Cardiac septum (tissue), 1 donor: ENCODE results near the gene CD38. TPM values are rescaled to one million over a fixed set of nuclear protein-coding genes. Genes with fewer than 3 reads are reported as not detected.
A peak's percentile ranks its signal among the peaks of the same experiment; 100 is the strongest.
"Not testable (repeated sequence)": the region's sequence is repeated elsewhere in the genome, so short reads cannot be mapped to it uniquely, and the experiment has no call there.

Experiments
- DNase-seq: peaks from one replicate; pipeline ENCODE4 v3.0.0-alpha.2; 2020; ENCODE audit warnings: low spot score
- intact Hi-C: fragments of 100-400 bp; cut with DNase I; formaldehyde crosslinking; loops from one replicate; pipeline ENCODE4 v1.14.0; 2022
- long read RNA-seq: library from polyadenylated mRNA; unstranded; transcript quantifications from one replicate; pipeline ENCODE4 v2.0.0, GENCODE V29; 2021
- total RNA-seq: library from RNA; stranded (reverse); fragmentation: NEBNext Ultra II Directional; extraction: Animal tissue kit (Norgen Biotek cat#: 25700); gene quantifications from one replicate; pipeline ENCODE4 v1.2.1, GENCODE V29; 2021
- donor health status: DM: no; HTN: no; CAD: no.

CD38 gene
- 0.92 TPM for total RNA-seq
- long read RNA-seq = 0 reads

- DNase-seq = no peak
- intact Hi-C loops = no loop called here
Observed at GRCh38 chr4:15778289-15779241, at the start of gene CD38. Gene CD38 (plus strand): TSS chr4:15778328. CDS start chr4:15778415, 87 bp downstream.

DNA sequence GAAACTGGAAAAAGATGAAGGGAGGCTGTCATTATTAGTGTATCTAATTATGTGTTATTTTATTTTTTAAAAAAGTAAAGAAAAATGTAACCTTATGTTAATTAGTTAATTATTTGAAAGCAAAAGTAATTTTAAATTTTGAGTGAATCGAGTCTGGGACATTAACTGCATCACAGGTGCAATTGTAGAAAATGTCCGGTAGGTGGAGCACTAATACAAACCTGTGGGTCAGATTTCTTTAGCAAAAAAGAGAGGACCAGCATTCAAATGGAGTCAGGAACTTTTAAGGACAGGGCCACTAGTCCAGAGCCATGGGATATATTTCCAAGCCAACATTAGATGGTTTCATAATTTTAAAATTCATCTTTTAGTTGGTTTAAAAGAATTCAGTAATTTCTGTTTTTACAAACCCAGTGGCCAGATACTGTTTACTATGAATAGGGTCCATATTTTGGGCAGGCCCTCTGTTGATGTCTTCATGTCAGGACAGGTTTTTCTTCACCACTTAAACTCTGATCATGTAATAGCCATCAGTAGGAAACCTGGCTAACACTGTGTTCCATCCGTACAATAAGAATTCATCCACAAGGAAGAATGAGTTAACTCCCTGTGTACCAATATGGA lies 48.1 kb upstream of the CD38 start:
- DNase-seq = no peak
- intact Hi-C loops = loop anchor here (2.0 kb wide), 1 partner anchor 229 kb away; no protein-coding TSS in a partner anchor

GRCh38 chr4:15733061-15733460 lies 45.1 kb upstream of the CD38 start:
- intact Hi-C loops, DNase-seq: not testable (repeated sequence)

- intact Hi-C loops = no loop called here
- DNase-seq = no peak
Observed at GRCh38 chr4:15735536-15735935, 42.6 kb upstream of the CD38 start.

DNA sequence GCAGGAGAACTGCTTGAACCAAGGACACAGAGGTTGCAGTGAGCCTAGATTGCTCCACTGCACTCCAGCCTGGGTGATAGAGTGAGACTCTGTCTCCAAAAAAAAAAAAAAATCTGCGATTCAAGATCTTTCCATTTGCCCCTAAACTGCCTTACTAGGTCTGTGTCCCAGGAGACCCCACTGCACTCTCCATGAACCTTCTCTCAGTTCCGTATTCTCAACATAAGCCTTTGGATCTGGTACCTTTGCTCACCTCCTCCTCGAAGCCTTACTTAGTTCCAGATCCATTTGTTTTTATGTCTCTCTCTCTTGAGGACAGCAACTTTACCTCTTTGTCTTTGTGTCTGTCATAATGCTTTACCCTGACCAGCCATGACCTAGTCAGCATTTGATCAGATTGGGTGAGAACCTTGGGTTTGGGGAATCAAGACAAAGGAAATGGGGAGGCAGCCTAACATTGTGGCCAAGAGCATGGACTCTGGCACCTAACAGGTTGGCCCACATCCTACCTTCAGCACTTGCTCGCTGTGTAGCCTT lies 41.5 kb upstream of the CD38 start:
- DNase-seq = no peak
- intact Hi-C loops = no loop called here

GRCh38 chr4:15737255-15737654 lies 40.9 kb upstream of the CD38 start:
- no peak for DNase-seq
- intact Hi-C loops = no loop called here

DNA sequence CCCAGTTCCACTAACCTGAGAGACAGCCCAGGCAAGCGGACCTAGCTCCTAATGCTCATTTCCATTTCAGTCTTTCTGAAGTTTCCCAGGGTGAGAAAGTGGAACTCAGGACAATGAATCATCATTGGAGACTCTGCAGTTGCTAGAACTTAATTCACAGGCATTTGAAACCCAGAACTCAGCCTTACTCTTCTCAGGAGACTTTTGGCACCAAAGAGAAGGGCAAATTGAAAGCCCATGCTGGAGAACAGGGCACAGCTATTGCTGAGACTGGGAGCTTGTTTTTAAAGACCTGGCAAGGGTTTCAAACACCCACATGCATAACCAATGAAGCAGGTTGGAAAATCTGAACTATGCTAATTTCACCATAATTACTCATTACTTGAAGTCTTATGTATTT lies 39.3 kb upstream of the CD38 start:
- intact Hi-C loops = no loop called here
- DNase-seq = no peak

DNA sequence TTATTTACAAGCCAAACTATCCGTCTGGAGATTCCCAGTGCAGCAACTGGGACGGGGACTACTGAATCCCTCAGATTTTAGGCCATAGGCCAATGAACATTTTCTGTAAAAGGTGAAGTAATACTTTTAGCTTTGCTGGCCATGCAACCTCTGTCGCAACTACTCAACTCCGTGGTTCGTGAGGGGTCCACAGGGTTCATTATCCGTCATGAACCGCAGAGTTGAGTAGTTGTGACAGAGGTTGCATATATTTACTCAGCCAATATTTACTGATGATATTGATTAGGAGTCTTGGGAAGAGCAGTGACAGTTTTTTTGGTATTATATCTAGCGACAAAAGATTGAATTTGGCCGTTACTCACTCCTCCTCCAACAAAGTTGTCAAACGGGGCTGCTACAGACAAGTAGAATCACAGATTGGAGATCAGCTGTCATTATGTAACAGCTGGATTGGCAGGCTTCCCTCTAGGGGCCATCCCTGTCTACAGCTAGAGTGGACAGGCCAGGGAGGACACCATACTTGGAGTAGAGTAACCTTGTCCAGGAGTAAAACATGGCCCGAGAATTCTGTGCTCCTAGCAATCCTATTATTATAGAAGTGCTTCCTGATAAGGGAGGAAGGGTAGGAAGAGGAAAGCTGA lies 37.2 kb upstream of the CD38 start:
- intact Hi-C loops = no loop called here
- DNase-seq = no peak

DNA sequence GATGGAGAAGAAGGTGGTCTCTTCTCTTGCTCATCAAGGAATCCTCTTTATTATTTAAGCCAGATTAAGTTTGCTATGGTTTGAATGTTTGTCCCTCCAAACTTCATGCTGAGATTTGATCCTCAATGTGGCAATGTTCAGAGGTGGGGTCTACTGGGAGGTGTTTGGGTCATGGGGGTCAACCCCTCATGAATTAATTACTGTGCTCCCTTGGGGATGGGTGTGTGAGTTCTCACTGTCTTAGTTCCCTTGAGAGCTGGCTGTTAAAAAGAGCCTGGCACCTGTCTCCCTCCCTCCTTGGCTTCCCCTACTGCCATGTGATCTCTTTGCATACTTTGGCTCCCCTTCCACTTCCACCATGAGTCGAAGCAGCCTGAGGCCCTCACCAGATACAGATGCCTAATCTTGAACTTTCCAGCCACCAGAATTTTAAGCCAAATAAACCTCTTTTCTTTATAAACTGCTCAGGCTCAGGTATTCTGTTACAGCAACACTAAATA lies 36.0 kb upstream of the CD38 start:
- intact Hi-C loops = no loop called here
- DNase-seq = no peak

DNA sequence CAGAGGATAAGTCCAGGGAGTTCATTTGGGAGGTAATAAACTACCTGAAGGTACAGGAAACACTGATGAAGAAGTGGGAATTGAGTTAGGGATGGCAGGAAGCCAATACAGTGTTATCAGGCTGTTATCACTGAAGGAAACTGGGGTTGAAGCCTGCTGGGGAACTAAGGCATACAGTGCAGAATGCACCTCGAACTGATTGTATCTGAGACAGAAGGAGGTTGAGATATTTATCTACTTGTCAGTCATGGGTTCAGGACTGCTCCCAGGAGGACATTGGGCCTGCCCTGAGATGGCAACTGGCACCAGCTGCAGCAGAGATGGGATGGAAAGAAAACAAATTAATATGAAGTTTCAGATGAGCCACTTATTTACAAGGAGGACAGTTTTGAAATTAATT lies 35.5 kb upstream of the CD38 start:
- DNase-seq = no peak
- intact Hi-C loops = no loop called here

DNA sequence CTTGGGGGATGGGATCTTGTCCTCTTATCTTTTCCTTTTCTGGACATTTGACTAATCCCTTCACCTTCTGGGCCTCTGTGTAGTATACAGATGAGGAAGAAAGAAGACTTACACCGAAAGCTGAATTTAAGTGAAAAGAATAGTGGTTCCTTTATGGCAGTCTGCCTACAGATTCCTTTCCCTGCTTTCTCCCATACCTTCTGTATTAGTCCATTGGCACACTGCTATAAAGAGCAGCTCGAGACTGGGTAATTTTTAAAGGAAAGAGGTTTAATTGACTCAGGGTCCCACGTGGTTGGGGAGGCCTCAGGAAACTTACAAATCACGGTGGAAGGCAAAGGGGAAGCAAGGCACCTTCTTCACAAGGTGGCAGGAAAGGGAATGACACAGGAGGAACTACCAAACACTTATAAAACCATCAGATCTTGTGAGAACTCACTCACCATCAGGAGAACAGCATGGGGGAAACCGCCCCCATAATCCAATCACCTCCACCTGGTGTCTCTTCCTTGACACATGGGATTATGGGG lies 34.0 kb upstream of the CD38 start:
- DNase-seq = no peak
- intact Hi-C loops = no loop called here

DNA sequence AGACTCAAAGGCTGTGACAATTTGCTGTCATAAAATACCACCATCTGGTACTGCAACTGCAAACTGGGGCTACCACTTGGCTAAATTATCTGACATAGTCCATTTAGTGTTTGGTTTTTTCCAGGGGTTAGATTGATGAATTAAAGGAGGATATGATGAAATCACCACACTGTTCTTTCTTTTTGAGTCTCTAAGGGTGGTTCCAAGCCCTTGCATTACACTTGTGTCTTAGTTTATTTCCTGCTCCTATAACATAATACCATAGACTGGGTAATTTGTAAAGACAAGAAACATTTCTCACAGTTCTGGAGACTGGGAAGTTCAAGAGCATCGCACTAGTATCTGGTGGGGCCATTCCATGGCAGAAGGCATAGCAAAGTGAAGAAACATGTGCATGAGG lies 32.0 kb upstream of the CD38 start:
- no peak for DNase-seq
- intact Hi-C loops = no loop called here

GRCh38 chr4:15749001-15749400 lies 29.1 kb upstream of the CD38 start:
- intact Hi-C loops = no loop called here
- no peak for DNase-seq

- DNase-seq = no peak
- intact Hi-C loops = no loop called here
Observed at GRCh38 chr4:15751153-15751552, 27.0 kb upstream of the CD38 start.

DNA sequence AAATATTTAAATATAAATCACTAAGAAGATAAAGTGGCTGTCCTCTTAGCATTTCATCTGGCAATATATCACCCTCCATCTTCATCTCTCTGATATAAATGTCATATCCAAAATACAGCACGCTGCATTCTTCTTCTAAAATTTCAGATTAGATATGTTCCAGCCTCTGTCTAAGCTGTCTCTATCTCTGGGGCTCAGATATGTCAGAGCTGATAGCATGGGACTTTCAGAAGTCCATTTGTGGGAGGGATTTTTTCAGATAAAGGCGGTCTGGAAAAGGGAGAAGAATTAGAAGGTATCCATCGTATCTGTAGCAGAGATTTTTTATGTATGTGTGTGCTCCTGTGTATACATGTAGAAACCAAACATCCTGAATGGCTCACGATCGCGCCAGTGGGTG lies 25.0 kb upstream of the CD38 start:
- intact Hi-C loops = no loop called here

DNA sequence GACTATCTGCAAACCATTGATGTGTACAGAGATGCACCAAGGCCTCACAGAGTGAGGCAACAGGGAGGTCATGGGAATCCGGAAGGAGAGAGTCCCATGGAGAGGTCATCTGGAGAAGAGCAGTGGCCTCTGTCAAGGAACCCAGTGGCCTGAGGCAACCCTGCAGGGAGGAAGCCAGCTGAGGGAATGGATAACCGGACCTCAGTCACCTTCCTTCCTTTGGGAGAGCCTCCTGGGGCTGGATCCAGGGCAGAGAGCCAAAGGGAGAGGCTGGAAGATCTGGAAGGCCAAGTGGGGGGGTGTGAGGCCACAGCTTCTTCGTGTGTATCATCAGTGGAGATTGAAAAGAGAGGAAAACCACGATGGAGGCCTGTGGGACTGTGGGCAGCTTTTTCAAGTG lies 24.3 kb upstream of the CD38 start:
- intact Hi-C loops = no loop called here
- peak; percentile 87 for DNase-seq

More for the DNA sequence above, 25.0 kb upstream of the CD38 start:
- no peak for DNase-seq

DNA sequence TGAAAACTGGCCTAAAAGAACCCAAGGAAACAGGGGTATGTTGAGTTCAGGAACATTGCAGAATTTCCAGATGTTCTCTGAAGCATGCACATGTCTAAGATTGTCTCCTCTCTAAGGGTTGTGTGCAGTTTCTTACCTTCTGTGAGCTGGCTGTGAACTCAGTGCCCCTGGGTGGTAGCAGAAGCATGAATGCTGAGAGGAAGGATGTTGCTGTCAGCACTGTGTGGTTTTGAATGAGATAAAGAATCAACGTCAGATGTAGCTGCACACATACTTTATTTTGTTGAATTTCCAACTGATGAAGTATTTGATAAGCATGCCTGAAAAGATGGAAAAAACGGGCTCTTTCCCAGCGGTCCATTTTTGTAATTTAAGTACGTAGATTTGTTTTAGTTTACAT lies 23.8 kb upstream of the CD38 start:
- intact Hi-C loops = no loop called here
- no peak for DNase-seq

DNA sequence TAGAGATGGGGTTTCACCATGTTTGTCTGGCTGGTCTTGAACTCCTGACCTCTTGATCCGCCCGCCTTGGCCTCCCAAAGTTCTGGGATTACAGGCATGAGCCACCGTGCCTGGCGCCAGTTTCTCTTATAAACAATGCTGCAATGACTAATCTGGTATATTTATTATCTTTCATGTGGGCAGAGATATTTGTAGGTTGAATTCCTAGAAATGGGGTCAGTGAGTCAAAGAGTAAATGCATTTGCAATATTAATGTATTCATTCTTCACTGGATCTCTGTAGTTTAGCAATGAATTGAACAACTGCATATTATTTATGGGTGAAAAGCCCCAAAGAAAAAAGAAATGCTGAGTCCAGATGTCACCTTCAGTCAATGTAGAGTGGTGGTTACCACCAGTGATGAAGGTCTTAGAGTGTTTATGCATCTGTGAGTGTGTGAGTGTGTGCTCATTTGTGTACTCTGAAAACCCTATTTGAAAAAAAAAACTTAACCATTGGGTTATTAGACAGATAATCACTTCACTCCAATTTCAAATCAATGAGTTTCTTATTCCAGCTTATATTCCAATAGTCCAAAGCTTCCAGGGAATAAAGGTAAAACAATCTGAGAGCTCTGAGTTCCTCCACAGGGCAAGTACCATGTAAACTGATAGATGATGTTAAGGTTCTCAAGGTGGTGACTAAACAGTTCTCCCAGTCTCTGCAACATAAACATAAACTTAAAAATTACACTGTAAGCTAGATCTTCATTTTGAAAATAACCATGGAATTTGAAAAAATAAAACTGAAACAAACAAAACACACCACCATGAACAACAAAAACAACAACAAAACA lies 22.6 kb upstream of the CD38 start:
- DNase-seq = no peak
- intact Hi-C loops = no loop called here

- intact Hi-C loops = no loop called here
- DNase-seq = no peak
Observed at GRCh38 chr4:15756361-15756861, 21.7 kb upstream of the CD38 start.
